HG03196 (cell line): ENCODE data around the gene CLASP2.
"Not testable (repeated sequence)": the region's sequence is repeated elsewhere in the genome, so short reads cannot be mapped to it uniquely, and the experiment has no call there.

ENCODE experiments used
- ATAC-seq: cut with Tn5 transposase; IDR thresholded peaks from one replicate; pipeline ENCODE4 v1.9.1; 2021; ENCODE audit not compliant: unreplicated experiment

The CLASP2 gene

DNA sequence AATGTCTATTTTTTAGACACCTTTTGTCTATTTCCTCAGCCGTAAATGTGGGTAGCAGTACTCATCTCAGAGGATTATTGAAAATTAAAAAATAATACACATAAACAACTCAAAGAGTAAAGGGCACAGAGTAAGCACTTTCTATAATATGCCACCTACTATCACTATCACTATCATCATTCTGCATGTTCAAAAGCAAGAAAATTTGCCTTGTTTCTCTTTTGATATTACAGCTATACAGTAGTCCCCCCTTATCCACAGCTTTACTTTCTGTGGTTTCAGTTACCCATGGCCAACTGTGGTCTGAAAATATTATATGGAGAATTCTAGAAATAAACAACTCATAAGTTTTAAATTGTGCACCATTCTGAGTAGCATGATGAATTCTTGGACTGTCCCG, 27.7 kb downstream of the CLASP2 start:
- ATAC-seq: no peak

DNA sequence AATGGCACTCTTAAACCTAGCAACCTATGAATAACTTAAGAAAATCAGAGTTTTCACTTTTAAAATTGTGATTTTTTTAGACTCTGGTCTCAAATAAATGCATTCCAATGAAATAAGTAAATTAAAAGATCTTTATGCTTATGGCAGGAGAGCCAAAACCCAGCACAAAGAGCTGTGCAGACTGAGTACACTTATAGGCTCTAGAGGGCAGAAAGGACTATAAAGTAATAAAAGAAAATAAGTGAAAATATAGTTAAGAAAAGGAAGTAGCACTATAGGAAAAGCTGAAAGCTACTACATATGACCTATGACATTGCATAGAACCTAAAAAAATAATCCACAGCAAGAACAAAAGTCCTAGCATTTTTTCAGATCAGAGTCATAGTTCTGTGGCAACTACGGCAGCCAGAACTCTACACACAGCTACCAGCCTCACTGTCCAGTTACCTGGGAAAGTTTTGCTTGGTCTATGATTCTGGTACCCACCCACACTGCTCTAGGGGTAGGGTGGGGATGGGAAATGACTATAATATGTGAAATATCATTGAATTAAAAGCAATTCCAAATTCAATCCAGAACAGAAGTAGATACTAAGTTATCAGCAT, 30.5 kb downstream of the CLASP2 start:
- ATAC-seq: no peak

DNA sequence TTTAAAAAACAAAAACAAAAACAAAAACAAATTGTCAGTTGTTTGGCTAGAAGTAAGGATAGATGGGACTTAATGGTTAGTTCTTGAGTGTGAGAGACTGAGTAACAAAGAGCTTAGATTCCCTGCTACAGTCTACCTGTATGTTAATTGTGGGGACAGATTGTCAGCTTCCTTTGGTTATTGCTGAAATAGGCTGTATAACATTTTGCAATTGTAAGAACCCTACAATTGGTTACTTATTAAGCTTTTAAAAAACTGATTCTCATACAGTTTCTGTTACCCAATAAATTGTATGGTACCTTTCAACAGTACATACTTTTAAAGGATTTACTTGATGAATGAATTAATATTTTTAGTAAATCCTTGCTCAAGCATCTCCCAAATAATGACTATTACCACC, 35.3 kb downstream of the CLASP2 start:
- no peak for ATAC-seq

DNA sequence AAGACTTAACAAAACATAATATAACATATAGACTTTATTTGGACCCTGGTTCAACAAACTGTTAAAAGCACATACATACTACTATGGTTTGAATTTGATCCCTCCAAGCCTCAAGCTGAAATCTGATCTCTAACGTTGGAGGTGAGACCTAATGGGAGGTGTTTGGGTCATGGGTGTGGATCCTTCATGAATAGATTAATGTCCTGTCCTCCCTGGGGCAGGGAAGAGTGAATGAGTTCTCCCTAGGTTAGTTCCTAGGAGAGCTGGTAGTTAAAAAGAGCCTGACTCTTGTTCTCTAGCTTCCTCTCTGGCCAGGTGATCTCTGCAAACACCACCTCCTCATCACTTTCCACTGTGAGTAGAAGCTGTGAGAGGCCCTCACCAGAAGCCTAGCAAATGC, 36.4 kb downstream of the CLASP2 start:
- no peak for ATAC-seq

DNA sequence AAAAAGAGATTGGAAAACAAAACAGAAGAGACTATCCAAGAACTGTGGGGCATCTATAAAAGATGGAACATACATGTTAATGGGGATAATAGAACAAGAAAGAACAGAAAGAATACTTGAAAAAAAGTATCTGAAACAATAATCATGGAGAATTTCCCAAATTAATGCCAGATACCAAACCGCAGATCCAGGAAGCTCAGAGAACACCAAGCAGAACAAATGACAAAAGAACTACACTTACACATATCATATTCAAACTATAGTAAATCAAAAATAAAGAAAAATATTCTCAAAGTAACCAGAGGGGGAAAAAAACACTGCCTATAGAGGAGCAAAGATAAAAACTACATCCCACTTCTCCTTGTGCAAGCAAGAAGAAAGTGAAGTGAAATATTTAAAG, 40.0 kb downstream of the CLASP2 start:
- no peak for ATAC-seq

DNA sequence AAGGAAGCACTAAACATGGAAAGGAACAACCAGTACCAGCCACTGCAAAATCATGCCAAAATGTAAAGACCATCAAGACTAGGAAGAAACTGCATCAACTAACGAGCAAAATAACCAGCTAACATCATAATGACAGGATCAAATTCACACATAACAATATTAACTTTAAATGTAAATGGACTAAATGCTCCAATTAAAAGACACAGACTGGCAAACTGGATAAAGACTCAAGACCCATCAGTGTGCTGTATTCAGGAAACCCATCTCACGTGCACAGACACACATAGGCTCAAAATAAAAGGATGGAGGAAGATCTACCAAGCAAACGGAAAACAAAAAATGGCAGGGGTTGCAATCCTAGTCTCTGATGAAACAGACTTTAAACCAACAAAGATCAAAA, 44.6 kb downstream of the CLASP2 start:
- ATAC-seq: not testable (repeated sequence)

DNA sequence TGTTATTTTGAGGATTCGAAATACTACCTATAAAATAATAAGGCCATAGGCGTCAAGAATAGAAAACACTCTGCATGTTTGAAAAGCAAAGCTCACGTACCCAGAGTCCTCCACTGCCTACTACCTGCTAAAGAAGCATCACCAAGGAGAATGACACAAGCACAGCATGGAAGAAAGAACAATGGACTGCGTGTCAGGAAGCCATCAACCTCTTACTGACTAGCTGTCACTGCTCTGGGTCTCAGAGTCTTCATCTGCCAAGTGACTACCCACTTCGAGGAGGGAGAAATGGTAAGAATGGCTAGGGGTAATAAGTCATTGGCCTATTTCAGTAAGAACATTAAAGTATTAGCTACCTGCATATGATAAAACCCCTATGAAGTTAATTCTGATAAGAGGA, 49.4 kb downstream of the CLASP2 start:
- ATAC-seq: no peak

DNA sequence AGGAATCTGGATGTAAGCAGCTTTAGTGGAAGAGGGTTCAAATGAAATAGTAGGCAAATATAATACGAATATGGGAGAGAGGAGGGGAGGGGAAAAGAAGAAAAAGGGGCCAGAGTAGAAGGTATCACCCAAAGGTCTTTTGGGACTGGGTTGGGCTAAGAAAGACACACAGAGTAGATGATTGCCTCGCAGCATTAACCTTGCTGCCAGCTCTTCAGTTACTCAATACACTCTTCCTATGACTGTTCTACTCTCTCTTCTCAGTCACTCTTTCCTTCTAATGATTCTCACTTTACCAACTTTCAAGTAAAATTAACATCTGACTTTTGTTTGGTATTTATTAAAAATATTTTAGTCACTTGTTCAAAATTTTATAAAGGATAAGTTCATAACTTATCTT, 52.8 kb downstream of the CLASP2 start:
- no peak for ATAC-seq

DNA sequence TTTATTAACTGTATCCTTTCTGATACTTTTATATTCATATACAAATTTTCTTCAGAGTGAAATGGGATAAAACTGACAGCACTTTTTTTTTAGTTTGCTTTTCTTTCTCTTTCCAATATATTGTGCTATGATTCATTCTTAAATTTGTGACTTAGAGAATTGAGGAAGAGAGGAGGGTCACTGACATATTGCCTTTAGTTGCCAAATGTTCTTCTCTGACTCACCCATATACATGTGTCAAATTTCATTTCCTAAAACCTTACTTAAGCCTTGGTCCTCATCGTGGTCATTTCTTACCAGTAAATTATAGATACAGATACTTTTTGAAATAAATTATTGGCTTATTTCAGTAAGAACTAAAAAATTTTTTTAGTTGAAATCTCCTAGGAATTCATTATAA, 53.9 kb downstream of the CLASP2 start:
- no peak for ATAC-seq

DNA sequence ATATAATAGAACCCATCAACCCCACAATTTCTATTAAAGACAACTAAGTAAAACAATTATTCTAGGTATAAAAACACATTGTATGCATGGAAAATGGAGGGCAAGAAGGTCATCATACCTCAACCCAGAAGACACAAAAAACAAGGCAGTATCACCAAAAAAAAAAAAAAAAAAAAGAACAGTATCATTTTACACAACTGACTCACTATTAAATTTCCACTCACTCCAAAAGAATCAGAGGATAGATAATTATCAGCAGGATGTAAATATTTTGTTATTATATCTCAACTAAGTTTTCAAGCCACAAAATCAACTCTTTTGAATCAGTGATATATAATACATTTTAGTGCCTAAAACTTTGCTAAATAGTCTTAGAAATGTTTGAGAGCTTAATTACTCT, 55.0 kb downstream of the CLASP2 start:
- no peak for ATAC-seq

DNA sequence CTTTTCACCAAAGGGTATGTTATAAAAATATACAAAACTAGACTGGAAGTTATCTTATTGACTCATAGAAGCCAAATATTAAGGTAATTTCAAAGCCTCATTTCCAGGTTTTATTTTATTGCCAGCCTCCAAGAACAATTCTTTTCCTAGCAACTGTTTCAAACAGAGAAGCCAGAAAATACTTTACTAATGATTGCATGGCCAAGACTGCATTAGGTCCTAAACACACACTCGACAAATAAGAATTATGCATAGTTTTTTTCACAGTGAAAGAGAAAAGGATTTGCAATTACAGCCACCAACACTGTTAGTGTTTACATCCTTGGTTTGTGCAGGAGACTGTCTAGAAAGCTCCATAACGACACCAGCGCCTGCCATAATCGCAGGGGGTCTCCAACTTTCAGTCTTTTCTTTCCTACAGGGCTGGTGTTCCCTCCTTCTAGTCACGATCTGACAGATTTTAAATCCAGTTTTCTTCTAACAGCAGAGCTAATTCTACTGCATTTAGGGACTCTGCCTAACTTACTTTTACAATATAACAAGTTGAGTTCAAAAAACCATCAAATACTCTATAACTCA, 58.1 kb downstream of the CLASP2 start:
- ATAC-seq: no peak

DNA sequence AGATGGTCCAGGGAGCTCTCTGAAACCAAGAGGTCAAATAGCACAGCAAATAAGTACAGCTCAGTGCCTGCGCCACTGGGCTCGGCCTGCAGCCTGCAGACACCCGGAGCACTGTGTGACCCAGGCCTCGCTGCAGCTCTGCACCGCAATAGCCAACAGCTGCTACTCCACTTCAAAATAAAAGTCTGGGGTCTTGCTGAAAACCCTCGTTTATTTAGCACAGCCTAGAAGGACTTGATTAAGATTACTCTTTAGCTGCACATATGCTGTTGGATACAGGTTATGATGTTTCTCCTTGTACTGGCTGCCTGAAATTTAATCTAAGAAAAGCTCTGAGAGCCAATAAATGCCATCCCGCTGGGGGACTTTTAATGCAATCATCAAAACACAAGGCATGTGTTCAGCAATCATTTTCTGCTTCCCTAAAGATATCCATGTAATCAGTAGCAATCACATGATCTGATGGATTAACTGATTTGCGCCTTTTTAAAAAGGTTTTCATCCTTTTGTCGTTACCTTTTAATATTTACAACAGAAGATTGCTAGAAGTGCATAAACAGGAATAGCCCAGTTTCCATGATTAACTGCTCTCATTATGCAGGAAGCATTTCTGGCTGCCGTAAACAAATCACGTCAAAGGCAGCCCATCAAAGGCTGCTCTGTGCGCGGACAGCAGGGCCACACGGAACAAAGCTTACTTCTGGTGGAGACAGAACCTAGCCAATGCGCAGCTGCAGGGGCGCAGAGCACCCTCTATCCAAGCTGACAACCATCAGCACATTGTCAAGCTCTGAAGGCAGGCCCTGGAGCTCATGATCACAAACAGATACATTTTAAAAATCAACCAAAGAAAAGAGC, 58.8 kb downstream of the CLASP2 start:
- ATAC-seq: peak; percentile 85

DNA sequence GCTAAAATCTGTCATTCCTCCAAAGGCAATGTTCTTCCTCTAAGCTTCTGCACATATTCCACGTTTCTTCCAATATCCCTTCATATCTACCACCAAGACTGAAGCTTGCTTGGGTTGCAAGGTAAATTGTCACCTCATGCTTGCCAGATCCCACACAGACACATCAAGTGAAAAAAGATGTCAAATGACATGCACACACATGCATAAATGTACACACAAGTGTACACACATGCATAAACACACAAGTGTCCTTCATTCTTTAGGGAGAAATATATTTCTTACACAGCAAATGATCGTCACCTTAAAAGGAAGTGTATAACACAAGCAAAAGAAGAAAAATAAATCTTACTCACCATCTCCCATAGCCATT, 59.4 kb downstream of the CLASP2 start:
- ATAC-seq: no peak

DNA sequence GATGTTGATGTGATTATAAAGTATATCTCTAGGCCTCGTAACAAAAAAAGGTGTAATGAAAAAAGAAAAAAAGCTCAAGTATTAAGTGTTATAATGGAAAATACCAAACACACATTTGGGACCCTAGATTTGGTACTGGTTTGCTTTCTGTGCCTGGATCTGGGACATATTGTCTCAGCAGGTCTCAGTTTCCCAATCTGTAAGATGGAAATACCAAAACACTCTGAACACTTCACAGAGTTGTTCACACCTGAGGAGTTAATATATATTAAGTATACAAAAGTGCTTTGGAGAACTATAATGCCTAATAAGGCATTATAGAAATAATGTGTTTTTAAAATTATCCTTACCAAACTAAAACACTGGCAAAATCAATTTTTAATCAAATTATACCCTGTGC, 60.0 kb downstream of the CLASP2 start:
- no peak for ATAC-seq

DNA sequence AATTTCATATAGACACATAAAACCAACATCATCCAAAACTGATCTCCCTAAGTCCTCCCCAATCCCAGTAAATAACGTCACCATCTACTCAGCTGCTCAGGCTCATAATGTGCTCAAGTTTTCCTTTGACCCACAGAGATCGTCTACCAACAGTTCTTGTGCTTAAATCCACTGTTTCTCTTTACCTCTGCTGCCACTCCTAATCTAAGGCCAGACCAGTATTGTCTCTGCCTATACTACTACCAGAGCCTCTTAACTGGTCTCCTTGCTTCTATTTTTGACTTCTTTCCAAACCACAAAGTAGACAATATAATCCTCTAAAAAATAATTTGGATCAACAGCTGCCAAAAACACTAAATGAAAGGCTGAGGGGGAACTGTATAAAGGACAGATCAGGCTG, 65.3 kb downstream of the CLASP2 start:
- no peak for ATAC-seq

DNA sequence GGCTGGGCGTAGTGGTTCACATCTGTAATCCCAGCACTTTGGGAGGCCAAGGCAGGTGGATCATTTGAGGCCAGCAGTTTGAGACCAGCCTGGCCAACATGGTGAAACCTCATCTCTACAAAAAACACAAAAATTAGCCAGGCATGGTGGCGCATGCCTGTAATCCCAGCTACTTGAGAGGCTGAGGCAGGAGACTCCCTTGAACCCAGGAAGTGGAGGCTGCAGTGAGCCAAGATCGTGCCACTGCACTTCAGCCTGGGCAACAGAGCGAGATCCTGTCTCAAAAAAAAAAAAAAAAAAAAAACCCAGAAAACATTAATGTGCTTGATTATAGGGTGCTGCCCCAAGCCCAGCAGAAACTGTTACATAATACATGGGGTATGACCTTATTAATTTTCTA, 67.0 kb downstream of the CLASP2 start:
- ATAC-seq: not testable (repeated sequence)

DNA sequence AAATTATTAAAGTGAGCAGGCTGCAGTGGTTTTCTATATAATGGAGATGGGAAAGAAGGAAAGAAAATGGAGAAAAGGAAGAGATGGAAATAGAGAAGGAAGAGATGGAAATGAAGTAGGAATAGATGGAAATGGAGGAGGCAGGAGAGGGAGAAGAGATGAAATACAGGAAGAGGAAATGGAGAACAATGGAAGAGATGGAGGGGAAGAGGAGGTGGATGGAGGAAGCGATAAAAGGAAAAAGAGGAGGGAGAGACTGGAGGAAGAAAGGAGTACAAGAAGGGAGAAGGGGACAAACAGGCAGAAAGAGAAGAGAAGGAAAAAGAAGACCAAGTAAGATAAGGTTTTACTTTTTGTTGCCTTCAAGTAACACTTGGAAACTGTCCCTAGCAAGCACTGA, 67.6 kb downstream of the CLASP2 start:
- no peak for ATAC-seq

DNA sequence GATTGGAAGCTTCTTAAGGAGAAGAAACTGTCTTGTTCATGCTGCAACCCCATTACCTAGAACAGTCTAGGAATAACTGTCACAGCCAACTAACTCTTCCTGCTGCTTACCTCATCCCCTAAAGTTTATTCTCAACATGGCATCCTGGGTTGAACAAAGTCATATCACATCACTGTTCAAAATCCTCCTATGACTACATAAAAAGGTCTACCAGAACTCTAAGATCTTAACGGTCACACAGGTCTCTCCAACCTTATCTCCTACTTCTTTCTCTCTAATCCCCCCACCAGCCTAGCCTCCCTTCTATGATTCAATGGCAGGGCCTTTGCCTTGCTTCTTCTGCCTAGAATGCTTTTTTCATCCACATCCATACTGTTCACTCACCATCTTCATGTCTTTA, 69.3 kb downstream of the CLASP2 start:
- no peak for ATAC-seq

DNA sequence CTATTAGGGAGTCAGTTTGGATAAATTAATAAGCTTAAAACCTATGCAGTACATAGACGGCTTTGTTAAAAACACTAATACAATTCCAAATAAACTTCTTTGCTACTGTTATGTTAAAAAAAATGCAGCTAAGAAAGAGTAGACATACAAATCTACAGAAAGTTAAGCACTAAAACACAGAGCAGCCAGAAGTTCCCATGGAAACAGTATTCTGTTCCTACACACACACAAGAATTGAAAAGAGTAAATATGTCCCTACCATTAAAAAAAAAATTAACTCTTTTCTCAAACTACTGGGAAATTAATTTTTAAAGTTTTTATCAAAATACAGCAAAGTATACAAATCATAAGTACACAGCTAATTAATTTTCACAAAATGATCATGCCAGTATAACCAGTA, 71.6 kb downstream of the CLASP2 start:
- no peak for ATAC-seq

DNA sequence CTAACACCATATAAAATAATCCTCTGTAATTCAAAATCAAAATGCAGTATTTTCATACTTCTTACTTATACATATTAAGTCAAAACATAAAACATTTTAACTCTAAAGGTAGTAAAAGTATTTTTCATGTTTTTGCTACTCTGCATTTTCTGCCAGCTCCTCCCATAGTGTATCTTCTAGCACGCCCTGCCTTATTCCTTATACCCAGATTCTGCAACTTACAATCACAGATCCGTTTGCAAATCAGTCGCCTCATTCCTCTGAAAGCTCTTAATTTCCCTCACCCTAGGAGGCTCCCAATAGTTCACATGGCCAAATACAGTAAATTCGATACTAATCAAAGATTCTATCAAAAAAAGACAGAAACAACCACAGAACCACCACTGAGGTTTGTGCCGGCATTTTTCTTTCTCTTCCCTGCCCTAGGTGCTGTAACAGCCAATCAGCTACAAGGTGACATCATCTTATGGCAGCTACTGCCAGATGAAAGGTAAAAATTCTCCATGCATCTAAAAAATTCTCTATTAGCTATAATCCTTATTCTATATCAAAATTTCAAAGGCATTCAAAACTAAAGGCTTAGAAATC, 72.9 kb downstream of the CLASP2 start:
- ATAC-seq: no peak

DNA sequence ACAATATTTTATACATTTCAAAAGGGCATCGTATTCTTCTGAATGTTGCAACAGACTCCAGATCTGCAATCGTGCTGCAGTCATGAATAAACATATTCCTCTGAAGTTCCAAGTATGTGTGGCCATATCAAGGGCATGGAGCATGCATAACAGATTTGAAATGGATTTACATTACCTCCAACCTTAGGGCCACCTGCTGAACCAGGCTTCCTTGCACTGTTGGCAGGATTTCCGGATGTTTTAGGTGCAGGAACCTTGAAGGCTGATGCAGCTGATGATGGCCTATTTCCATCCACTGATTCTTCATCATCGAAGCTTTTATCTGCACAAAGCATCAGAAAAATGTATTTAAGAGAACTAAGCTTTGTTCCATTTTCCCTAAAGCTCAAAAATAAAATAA, 73.5 kb downstream of the CLASP2 start:
- ATAC-seq: no peak

DNA sequence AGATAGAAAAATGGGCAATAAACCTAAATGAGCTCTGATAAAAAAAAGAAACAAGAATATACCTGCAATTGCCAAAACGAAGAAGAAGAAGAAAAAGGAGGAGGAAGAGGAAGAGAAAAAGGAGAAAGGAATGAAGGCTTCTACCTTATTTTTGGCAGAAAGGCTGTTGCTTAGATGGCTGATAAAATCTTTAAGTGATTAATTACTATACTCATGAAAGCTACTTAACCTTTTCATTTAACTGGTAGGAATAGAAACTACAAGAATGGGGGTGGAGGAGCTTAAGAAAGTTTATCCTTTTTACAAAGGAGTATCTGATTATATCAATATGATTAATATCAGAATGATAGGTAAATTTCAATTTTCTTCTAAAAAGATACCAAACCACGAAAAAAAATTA, 75.2 kb downstream of the CLASP2 start:
- ATAC-seq: no peak
